LNCAP (cell line): ENCODE data around the gene ERBB2.

Source experiments
- TF ChIP-seq, protein P1 (sequence below): fragments of 450-650 bp; IDR thresholded peaks from 2 replicates; pipeline ENCODE4 v1.5.1; 2017; ENCODE audit warnings: mild to moderate bottlenecking

ERBB2 gene

DNA sequence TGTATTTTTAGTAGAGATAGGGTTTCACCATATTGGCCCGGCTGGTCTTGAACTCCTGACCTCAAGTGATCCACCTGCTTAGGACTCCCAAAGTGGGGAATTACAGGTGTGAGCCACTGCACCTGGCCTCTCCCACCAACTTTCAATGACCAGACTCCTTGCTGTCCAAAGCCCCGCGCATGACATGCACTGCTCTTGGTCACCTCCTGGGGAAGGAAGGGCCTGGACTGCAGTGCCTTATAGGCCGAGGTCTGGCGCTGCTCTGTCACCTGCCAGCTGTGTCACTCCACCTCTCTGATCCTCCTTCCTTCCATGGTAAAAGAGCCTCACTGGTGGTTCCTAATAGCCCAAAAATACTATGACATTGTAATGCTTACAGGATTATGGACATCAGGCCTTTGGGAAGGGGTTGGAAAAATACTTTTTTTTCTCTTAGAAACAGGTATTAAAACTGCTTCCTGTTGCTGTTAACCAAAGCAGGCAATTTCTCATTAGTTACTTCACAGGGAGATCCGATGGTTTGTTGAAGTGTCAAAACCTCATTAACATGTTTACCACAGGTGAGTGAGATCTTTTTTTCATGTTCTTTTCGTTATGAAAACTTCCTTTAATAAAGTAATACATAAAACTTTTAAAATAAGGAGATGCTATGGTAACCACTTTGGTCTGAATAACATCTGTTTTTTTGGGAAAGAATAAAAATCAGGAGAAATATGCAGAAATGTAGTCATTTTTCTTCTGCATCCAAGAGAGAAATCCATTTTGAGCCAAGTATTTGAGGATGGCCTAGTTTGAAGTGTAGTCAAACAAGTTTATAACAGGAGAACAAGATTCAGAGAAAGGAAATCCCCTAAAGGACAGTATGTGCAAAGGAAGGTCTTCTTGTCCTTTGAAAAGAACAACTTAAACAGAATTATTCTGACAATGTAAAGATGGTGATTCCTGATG lies 73.4 kb downstream of the ERBB2 start:
- TF ChIP-seq, protein P1, sequence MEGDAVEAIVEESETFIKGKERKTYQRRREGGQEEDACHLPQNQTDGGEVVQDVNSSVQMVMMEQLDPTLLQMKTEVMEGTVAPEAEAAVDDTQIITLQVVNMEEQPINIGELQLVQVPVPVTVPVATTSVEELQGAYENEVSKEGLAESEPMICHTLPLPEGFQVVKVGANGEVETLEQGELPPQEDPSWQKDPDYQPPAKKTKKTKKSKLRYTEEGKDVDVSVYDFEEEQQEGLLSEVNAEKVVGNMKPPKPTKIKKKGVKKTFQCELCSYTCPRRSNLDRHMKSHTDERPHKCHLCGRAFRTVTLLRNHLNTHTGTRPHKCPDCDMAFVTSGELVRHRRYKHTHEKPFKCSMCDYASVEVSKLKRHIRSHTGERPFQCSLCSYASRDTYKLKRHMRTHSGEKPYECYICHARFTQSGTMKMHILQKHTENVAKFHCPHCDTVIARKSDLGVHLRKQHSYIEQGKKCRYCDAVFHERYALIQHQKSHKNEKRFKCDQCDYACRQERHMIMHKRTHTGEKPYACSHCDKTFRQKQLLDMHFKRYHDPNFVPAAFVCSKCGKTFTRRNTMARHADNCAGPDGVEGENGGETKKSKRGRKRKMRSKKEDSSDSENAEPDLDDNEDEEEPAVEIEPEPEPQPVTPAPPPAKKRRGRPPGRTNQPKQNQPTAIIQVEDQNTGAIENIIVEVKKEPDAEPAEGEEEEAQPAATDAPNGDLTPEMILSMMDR, result no peak

DNA sequence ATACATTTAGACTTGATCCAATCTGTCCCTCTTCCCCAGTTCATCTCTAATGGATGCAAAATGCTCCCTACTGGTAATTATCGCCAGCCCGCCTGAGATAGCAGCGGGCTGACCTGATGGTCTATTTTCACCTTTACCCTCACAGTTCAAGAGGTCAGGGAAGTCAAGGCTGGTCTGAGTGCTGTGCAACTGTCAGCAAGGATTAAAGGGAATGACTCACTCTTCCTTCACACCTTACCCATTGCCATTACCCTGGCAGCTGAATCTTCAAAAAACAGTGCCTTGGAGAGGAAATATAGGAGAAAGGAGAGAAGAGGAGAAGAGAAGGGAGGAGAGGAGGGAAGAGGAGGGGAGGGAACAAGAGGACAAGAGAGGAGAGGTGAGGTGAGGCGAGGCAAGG lies 74.2 kb downstream of the ERBB2 start:
- TF ChIP-seq, protein P1, result no peak

DNA sequence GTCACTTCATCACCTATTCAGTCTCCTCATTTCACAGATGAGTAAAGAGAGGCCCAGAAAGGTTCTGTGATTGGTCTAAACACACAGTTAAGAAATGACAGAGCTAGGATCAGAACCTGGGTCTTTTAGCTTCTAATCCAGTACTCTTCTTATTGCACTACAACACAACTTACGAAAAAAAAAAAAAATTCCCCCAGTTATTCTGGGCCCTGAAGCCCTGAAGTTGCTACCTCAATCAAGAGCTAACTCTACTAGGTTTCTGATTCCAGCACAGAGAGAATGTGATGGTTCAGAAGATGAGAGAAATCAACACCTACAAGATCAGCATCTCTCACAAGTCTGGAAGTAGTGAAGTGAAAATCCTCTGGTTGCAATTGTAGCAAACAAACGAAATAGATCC lies 75.2 kb downstream of the ERBB2 start:
- TF ChIP-seq, protein P1, result no peak

DNA sequence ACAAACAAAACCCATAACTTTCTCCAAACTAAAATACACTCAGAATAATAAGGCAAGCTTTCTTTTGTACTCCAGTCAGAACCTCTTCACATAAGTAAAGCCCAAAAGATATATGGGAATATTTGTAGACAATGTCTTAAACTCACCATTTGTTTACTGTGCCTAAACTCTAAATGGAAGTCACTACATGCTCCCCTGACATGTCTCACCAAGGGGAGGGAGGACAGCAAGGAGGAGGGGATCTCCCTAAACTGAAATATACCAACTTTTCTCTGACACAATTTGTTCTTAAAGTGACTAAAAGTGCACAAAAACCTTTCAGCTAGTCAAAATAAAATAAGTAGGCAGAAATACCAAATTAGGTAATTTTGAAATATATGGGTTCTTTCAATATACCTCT lies 76.4 kb downstream of the ERBB2 start:
- TF ChIP-seq, protein P1, result no peak

DNA sequence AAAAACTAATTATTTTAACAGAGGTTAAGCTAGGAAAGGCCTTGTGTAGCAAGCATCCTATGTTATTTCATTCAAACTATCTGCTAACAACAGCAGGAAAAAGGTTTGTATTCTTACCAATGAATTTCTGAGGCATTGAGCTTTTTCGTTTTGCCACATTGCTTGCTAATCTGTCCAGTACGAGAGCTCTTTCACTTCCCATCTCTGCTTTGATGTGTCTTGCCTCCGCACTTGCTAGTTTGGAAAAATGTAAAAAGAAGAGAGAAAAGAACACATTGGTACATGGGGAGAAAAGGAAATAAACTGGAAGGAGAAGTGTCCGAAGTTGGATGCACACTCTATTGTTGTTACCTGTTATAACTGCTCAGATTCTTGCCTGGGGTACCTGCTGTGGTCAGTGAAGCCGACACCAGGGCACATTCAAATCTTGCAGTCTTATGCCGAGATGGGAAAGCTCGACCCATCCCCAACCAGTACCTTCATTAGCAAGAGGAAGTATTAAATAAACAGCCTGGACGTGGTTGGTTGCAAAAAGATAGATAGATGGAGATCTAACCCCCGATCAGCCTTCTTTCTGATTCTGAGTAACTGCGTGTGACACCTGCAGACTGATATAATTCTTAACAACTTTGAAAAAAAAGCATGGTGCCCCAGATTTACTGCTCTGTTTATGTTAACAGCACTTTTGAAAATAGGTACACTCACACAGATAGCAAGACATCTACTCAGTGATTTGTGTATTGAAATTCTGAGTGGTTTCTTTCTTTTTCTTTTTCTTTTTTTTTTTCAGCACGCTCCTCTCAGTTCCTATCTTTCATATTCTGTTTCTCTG lies 77.9 kb downstream of the ERBB2 start:
- TF ChIP-seq, protein P1, result no peak
